ENCODE measurements around the gene PLIN5.

PLIN5 gene

DNA sequence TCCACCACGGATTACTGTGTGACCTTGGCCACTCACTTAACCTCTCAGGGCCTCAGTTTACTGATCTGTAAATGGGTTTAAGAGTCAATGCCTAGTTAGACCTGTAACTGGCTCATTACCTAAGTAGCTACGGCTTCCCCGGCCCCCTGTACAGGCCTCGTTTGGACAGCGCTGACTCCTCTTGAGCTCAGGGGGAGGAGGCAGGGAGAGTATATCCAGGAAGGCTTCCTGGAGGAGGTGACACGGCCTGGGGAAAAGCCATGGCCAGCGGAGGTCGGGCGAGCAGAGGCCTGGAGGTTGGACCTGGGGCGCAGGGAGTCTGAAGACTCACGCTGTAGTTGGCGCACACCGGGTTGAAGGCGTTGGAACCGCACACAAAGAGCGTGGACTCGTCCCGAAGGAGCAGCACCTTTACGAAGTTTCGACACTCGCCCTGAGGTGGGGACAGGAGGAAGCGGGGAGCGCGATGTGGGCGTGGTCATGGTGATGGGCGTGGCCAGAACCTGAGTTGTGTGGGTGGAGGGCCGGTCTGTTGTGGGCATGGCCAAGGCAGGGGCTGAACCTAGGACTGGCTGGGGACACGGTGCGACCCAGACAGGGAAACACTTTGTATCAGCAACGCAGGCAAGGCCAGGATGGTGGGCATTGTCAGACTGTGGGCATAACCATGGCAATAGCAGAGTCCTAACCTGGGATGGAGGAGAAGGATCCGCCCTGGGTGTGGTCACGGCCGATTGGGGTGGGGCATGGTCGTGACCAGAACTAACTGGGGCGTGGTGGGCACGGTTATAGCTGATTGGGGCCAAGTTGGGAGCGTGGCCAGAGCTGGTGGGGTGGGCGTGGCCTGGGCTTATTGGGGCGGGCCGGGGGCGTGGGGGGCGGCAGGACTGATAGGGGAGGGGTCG lies 20.9 kb upstream of the PLIN5 start:
- no peaks in the 10 kb centered on the region for H3K79me2 ChIP-seq (ENCODE audit: insufficient read depth, low read depth)
- TF ChIP-seq, protein P1, sequence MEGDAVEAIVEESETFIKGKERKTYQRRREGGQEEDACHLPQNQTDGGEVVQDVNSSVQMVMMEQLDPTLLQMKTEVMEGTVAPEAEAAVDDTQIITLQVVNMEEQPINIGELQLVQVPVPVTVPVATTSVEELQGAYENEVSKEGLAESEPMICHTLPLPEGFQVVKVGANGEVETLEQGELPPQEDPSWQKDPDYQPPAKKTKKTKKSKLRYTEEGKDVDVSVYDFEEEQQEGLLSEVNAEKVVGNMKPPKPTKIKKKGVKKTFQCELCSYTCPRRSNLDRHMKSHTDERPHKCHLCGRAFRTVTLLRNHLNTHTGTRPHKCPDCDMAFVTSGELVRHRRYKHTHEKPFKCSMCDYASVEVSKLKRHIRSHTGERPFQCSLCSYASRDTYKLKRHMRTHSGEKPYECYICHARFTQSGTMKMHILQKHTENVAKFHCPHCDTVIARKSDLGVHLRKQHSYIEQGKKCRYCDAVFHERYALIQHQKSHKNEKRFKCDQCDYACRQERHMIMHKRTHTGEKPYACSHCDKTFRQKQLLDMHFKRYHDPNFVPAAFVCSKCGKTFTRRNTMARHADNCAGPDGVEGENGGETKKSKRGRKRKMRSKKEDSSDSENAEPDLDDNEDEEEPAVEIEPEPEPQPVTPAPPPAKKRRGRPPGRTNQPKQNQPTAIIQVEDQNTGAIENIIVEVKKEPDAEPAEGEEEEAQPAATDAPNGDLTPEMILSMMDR (conservative IDR thresholded peaks at IDR 0.05; ENCODE audit: low read depth, low read length), result no peak
- peaks cover 21% of the 10 kb centered on the region; the same call in 1 of the 2 replicates for H3K27me3 ChIP-seq (ENCODE audit: insufficient read depth, low read depth)
- no peak overlapping the region for H3K9ac ChIP-seq
- no peaks in the 10 kb centered on the region for H3K36me3 ChIP-seq (ENCODE audit: insufficient read depth)
- H3K4me3 ChIP-seq (IDR thresholded peaks at IDR 0.05; ENCODE audit: insufficient read depth, low read depth, low read length), result no peak overlapping the region
- H2AFZ ChIP-seq (ENCODE audit: low read depth), result no peak overlapping the region; the same call in 1 of the 2 replicates
- no peaks in the 10 kb centered on the region for H3K4me1 ChIP-seq (ENCODE audit: low read depth, poor library complexity, severe bottlenecking)
- H3K27ac ChIP-seq, result no peak overlapping the region
- H4K20me1 ChIP-seq (ENCODE audit: insufficient read depth), result no peaks in the 10 kb centered on the region
- no peak overlapping the region for H3K4me2 ChIP-seq

GRCh38 chr19:4554717-4555116 lies 19.7 kb upstream of the PLIN5 start:
- Histone ChIP-seq H3K9ac (no peak overlapping the region), H3K4me3 (IDR thresholded peaks at IDR 0.05; ENCODE audit: insufficient read depth, low read depth, low read length) (no peak overlapping the region), H3K27me3 (ENCODE audit: insufficient read depth, low read depth) (peaks cover 24% of the 10 kb centered on the region; the same call in 1 of the 2 replicates), H3K4me1 (ENCODE audit: low read depth, poor library complexity, severe bottlenecking) (no peaks in the 10 kb centered on the region), H2AFZ (ENCODE audit: low read depth) (no peak overlapping the region), H3K79me2 (ENCODE audit: insufficient read depth, low read depth) (no peaks in the 10 kb centered on the region), H3K4me2 (no peak overlapping the region), H3K36me3 (ENCODE audit: insufficient read depth) (no peaks in the 10 kb centered on the region), H4K20me1 (ENCODE audit: insufficient read depth) (no peaks in the 10 kb centered on the region), H3K27ac (no peak overlapping the region)
- TF ChIP-seq, protein P1 (conservative IDR thresholded peaks at IDR 0.05; ENCODE audit: low read depth, low read length), result no peak

DNA sequence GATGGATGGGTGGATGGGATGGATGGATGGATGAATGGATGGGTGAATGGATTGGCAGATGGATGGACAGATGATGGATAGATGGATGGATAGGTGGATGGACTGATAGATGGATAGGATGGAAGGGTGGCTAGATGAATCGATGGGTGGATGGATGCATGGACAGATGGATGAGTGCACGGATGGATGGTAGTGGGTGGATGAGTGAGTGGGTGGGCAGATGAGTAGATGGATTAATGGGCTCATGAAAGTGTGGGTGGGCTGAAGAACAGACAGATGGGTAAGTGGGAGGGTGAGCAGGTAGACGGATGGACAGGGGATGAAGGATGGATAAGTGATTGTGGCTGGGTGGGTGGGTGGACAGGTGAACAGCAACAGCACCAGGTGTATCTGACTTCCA lies 18.8 kb upstream of the PLIN5 start:
- Histone ChIP-seq H2AFZ (ENCODE audit: low read depth) (no peak overlapping the region), H4K20me1 (ENCODE audit: insufficient read depth) (no peaks in the 10 kb centered on the region), H3K79me2 (ENCODE audit: insufficient read depth, low read depth) (no peaks in the 10 kb centered on the region), H3K36me3 (ENCODE audit: insufficient read depth) (no peaks in the 10 kb centered on the region), H3K27me3 (ENCODE audit: insufficient read depth, low read depth) (peaks cover 29% of the 10 kb centered on the region; the same call in 1 of the 2 replicates), H3K9ac (no peak overlapping the region), H3K4me3 (IDR thresholded peaks at IDR 0.05; ENCODE audit: insufficient read depth, low read depth, low read length) (no peak overlapping the region), H3K4me1 (ENCODE audit: low read depth, poor library complexity, severe bottlenecking) (no peaks in the 10 kb centered on the region), H3K27ac (no peak overlapping the region), H3K4me2 (no peak overlapping the region)
- TF ChIP-seq, protein P1 (conservative IDR thresholded peaks at IDR 0.05; ENCODE audit: low read depth, low read length), result no peak

DNA sequence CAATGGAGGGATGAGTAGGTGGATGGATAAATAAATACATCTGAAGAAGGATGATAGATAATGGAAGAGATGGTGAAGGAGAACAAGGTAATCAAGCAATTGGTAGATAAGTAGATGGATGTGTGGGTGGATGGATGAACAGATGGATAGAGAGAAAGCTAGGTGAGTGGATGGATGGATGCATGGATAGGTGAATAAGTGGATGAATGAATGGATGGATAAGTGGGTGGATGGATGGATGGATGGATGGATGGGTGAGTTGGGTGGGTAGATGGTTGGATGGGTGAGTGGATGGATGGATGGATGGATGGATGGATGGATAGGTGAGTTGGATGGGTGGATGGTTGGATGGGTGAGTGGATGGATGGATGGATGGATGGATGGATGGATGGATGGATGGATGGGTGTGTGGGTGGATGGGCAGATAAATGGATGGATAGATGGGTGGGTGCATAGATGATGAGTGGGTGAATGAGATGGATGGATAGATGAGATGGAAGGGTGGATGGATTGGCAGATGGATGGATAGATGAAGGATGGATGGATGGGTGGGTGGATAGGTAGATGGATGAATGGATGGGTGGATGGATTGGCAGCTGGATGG lies 18.2 kb upstream of the PLIN5 start:
- no peaks in the 10 kb centered on the region for H3K4me1 ChIP-seq (ENCODE audit: low read depth, poor library complexity, severe bottlenecking)
- H4K20me1 ChIP-seq (ENCODE audit: insufficient read depth), result no peaks in the 10 kb centered on the region
- no peak overlapping the region for H3K27ac ChIP-seq
- no peaks in the 10 kb centered on the region for H3K79me2 ChIP-seq (ENCODE audit: insufficient read depth, low read depth)
- TF ChIP-seq, protein P1 (conservative IDR thresholded peaks at IDR 0.05; ENCODE audit: low read depth, low read length), result no peak
- H3K36me3 ChIP-seq (ENCODE audit: insufficient read depth), result no peaks in the 10 kb centered on the region
- no peak overlapping the region for H3K4me2 ChIP-seq
- no peak overlapping the region for H3K9ac ChIP-seq
- peaks cover 35% of the 10 kb centered on the region; the same call in 1 of the 2 replicates for H3K27me3 ChIP-seq (ENCODE audit: insufficient read depth, low read depth)
- no peak overlapping the region for H3K4me3 ChIP-seq (IDR thresholded peaks at IDR 0.05; ENCODE audit: insufficient read depth, low read depth, low read length)
- H2AFZ ChIP-seq (ENCODE audit: low read depth), result no peak overlapping the region
